H1 (cell line): ENCODE data around the gene MAML3. TPM values are rescaled to one million over a fixed set of nuclear protein-coding genes. Genes with fewer than 3 reads are reported as not detected.

ENCODE experiments used
- CTCF ChIA-PET: fragments of 300-600 bp; sonication (Branson Sonifier 250); formaldehyde crosslinking; loops from one replicate; lab custom pipeline; 2021; ENCODE audit not compliant: partially characterized antibody; lab: Charles Lee
- POLR2A ChIA-PET: fragments of 300-600 bp; sonication (Branson Sonifier 250); formaldehyde crosslinking; loops from one replicate; lab custom pipeline; 2021; ENCODE audit warnings: inconsistent platforms; ENCODE audit not compliant: partially characterized antibody; lab: Charles Lee
- DNase-seq, 2 experiments: peaks; one replicate each; pipeline versions ENCODE4 v3.0.0 to v3.0.0-alpha.2; 2010 to 2022; ENCODE audit warnings: low spot score in 2 of 2, low read depth in 1 of 2, mixed read lengths in 1 of 2
- FAIRE-seq: peaks from 2 replicates; lab custom pipeline; 2011; peaks lifted over from hg19 to GRCh38; lab: Jason Lieb, UNC
- H2AFZ ChIP-seq: 2 replicates; pipeline ENCODE4 v1.8.1; 2012; ENCODE audit warnings: low read length, inconsistent platforms
- H2AK5ac ChIP-seq: 2 replicates; pipeline ENCODE4 v1.6.1; 2013; ENCODE audit warnings: low read depth, low read length
- H2BK120ac ChIP-seq: replicated peaks from 2 replicates; pipeline ENCODE3; 2013; ENCODE audit warnings: low read depth, low read length, inconsistent platforms
- H2BK12ac ChIP-seq: 2 replicates; pipeline ENCODE4 v1.6.1; 2013; ENCODE audit warnings: low read depth, low read length
- H2BK15ac ChIP-seq: 2 replicates; pipeline ENCODE4 v1.6.1; 2013; ENCODE audit warnings: low read length
- H2BK20ac ChIP-seq: 2 replicates; pipeline ENCODE4 v1.6.1; 2013; ENCODE audit warnings: low read length
- H2BK5ac ChIP-seq: 2 replicates; pipeline ENCODE4 v1.6.1; 2013; ENCODE audit warnings: low read depth, low read length
- H3K14ac ChIP-seq: 2 replicates; pipeline ENCODE4 v1.6.1; 2013; ENCODE audit warnings: inconsistent platforms; ENCODE audit not compliant: insufficient read length
- H3K18ac ChIP-seq: 2 replicates; pipeline ENCODE4 v1.6.1; 2013; ENCODE audit warnings: low read length; ENCODE audit errors: extremely low read depth
- H3K23ac ChIP-seq: 2 replicates; pipeline ENCODE4 v1.6.1; 2013; ENCODE audit warnings: inconsistent platforms; ENCODE audit not compliant: insufficient read length
- H3K23me2 ChIP-seq: 2 replicates; pipeline ENCODE4 v1.6.1; 2013; ENCODE audit warnings: low read depth, low read length
- H3K27ac ChIP-seq: 2 replicates; pipeline ENCODE4 v1.6.1; 2011; ENCODE audit warnings: low read depth, low read length, inconsistent platforms
- H3K27me3 ChIP-seq, 4 experiments: replicated peaks in 1 of 4; 1 replicate in 1 of 4; 2 replicates in 3 of 4; pipeline versions ENCODE4 v1.6.1 to v1.8.1; 2011 to 2013; ENCODE audit warnings: low read length in 3 of 4, mild to moderate bottlenecking in 3 of 4, inconsistent platforms in 2 of 4, mixed read lengths in 2 of 4, moderate library complexity in 1 of 4; ENCODE audit not compliant: control insufficient read depth in 3 of 4, insufficient read depth in 3 of 4; ENCODE audit errors: extremely low read depth in 1 of 4
- H3K36me3 ChIP-seq, 4 experiments: 2 replicates each; pipeline versions ENCODE4 v1.6.1 to v1.8.1; 2011 to 2013; ENCODE audit warnings: mild to moderate bottlenecking in 4 of 4, low read length in 3 of 4, moderate library complexity in 2 of 4, control low read depth in 1 of 4, inconsistent platforms in 1 of 4; ENCODE audit not compliant: insufficient read depth in 4 of 4, control insufficient read depth in 2 of 4
- H3K4ac ChIP-seq: replicated peaks from 2 replicates; pipeline ENCODE3; 2013; ENCODE audit warnings: low read length, low read depth, mixed read lengths, inconsistent platforms; ENCODE audit not compliant: insufficient read length
- H3K4me1 ChIP-seq, 4 experiments: replicated peaks in 1 of 4; 1 replicate in 1 of 4; 2 replicates in 3 of 4; pipeline versions ENCODE4 v1.6.1 to v1.8.1; 2011 to 2013; ENCODE audit warnings: low read length in 3 of 4, inconsistent platforms in 2 of 4, mixed read lengths in 1 of 4; ENCODE audit not compliant: insufficient read depth in 4 of 4, control insufficient read depth in 3 of 4
- H3K4me2 ChIP-seq, 2 experiments: 2 replicates each; pipeline versions ENCODE4 v1.6.1 to v1.8.1; 2011 to 2013; ENCODE audit warnings: low read depth in 2 of 2, low read length in 2 of 2, control low read depth in 1 of 2, inconsistent platforms in 1 of 2, mild to moderate bottlenecking in 1 of 2; ENCODE audit not compliant: insufficient read depth in 1 of 2
- H3K4me3 ChIP-seq, 4 experiments: fragments of 200-600, 300-600 bp in 1 of 4; sonication (generic), shearing (Covaris generic), sonication (Bioruptor Twin) in 1 of 4; 2 replicates each; pipeline versions ENCODE4 v1.5.1 to v1.8.1; 2011 to 2016; ENCODE audit warnings: low read length in 4 of 4, low read depth in 3 of 4, control low read depth in 2 of 4, inconsistent platforms in 2 of 4, mild to moderate bottlenecking in 2 of 4, mixed read lengths in 1 of 4, moderate library complexity in 1 of 4; ENCODE audit not compliant: insufficient read depth in 2 of 4; ENCODE audit errors: extremely low read depth in 1 of 4
- H3K56ac ChIP-seq: replicated peaks from 2 replicates; pipeline ENCODE3; 2013; ENCODE audit warnings: low read depth, mild to moderate bottlenecking, mixed read lengths, low read length, inconsistent platforms; ENCODE audit not compliant: insufficient read length
- H3K79me1 ChIP-seq: 2 replicates; pipeline ENCODE4 v1.6.1; 2013; ENCODE audit warnings: low read depth, low read length, control low read depth
- H3K79me2 ChIP-seq, 2 experiments: 2 replicates each; pipeline versions ENCODE4 v1.6.1 to v1.8.1; 2012 to 2013; ENCODE audit warnings: low read length in 2 of 2, mild to moderate bottlenecking in 2 of 2, inconsistent platforms in 1 of 2; ENCODE audit not compliant: insufficient read depth in 2 of 2, control insufficient read depth in 1 of 2
- H3K9ac ChIP-seq, 4 experiments: replicated peaks in 1 of 4; 1 replicate in 1 of 4; 2 replicates in 3 of 4; pipeline versions ENCODE4 v1.6.1 to v1.8.1; 2011 to 2013; ENCODE audit warnings: low read depth in 3 of 4, low read length in 3 of 4, control low read depth in 2 of 4, mild to moderate bottlenecking in 2 of 4, moderate library complexity in 2 of 4, inconsistent platforms in 1 of 4; ENCODE audit errors: extremely low read depth in 1 of 4
- H3K9me3 ChIP-seq, 2 experiments: 2 replicates each; pipeline versions ENCODE4 v1.6.1 to v1.8.1; 2012 to 2013; ENCODE audit warnings: mild to moderate bottlenecking in 2 of 2, moderate library complexity in 2 of 2, control low read depth in 1 of 2, inconsistent platforms in 1 of 2, low read depth in 1 of 2, low read length in 1 of 2, mixed read lengths in 1 of 2; ENCODE audit not compliant: insufficient read depth in 2 of 2
- H4K20me1 ChIP-seq, 2 experiments: replicated peaks in 1 of 2; 2 replicates each; pipeline versions ENCODE3 to v1.8.1; 2011 to 2013; ENCODE audit warnings: inconsistent platforms in 2 of 2, low read length in 2 of 2, mild to moderate bottlenecking in 1 of 2; ENCODE audit not compliant: insufficient read depth in 2 of 2, control insufficient read depth in 1 of 2
- H4K5ac ChIP-seq: 2 replicates; pipeline ENCODE4 v1.6.1; 2013; ENCODE audit warnings: low read length, low read depth, mixed read lengths, inconsistent platforms; ENCODE audit not compliant: insufficient read length
- H4K8ac ChIP-seq: 2 replicates; pipeline ENCODE4 v1.8.0; 2013; ENCODE audit warnings: mild to moderate bottlenecking, moderate library complexity, low read length, inconsistent platforms; ENCODE audit not compliant: insufficient read depth; ENCODE audit errors: extremely low read depth
- H4K91ac ChIP-seq: replicated peaks from 2 replicates; pipeline ENCODE3; 2013; ENCODE audit warnings: low read length, mixed read lengths, inconsistent platforms; ENCODE audit not compliant: insufficient read length
- CREB1 ChIP-seq: IDR thresholded peaks from 2 replicates; pipeline ENCODE4 v1.6.1; 2012; ENCODE audit warnings: inconsistent platforms
- JUND ChIP-seq: IDR thresholded peaks from 2 replicates; pipeline ENCODE4 v1.6.1; 2011; ENCODE audit warnings: mild to moderate bottlenecking, improper control_type of control experiment, low read length
- KDM1A ChIP-seq: fragments of 200-600, 300-600 bp; sonication (generic); IDR thresholded peaks from 2 replicates; pipeline ENCODE4 v1.7.1; 2016; ENCODE audit warnings: mild to moderate bottlenecking, low read length, borderline replicate concordance
- KDM4A ChIP-seq: IDR thresholded peaks from one replicate; pipeline ENCODE4 v1.7.1; 2012; ENCODE audit warnings: low read depth, mild to moderate bottlenecking, moderate library complexity, low read length, inconsistent platforms; ENCODE audit not compliant: severe bottlenecking
- POLR2A ChIP-seq, 2 experiments: IDR thresholded peaks; 1 replicate in 1 of 2; 2 replicates in 1 of 2; pipeline ENCODE4 v1.6.1; 2011; ENCODE audit warnings: low read depth in 2 of 2, low read length in 2 of 2, mild to moderate bottlenecking in 2 of 2; ENCODE audit errors: control extremely low read depth in 1 of 2
- RFX5 ChIP-seq: IDR thresholded peaks from 2 replicates; pipeline ENCODE4 v1.6.1; 2011; ENCODE audit warnings: low read depth, low read length, improper control_type of control experiment, borderline replicate concordance
- RNF2 ChIP-seq: fragments of 200-900, 300-1000 bp; sonication (generic); IDR thresholded peaks from 2 replicates; pipeline ENCODE4 v1.7.1; 2016; ENCODE audit warnings: borderline replicate concordance, low read depth, mild to moderate bottlenecking, antibody characterized with exemption, low read length; ENCODE audit not compliant: poor library complexity, severe bottlenecking; ENCODE audit errors: missing control alignments
- SRF ChIP-seq: IDR thresholded peaks from 2 replicates; pipeline ENCODE4 v1.6.1; 2011; ENCODE audit warnings: mild to moderate bottlenecking, low read depth, low read length, moderate library complexity
- WGBS, 2 experiments: shearing (Covaris generic) in 1 of 2; methylation state at CpG; one replicate each; pipeline versions ENCODE4 v1.1.6 to v1.1.7; 2013 to 2015; ENCODE audit warnings: low lambda C conversion rate in 2 of 2, mixed read lengths in 2 of 2, inconsistent platforms in 1 of 2, low coverage in 1 of 2, missing lambda C conversion rate in 1 of 2; ENCODE audit not compliant: insufficient replicate concordance in 2 of 2, insufficient coverage in 1 of 2, insufficient read length in 1 of 2; ENCODE audit errors: extremely low coverage in 1 of 2, missing lambda C conversion rate in 1 of 2; 5-methylcytosine and 5-hydroxymethylcytosine counted together
- polyA plus RNA-seq, 7 experiments: library from polyadenylated mRNA; depleted of rRNA in 3 of 7; stranded (reverse) in 5 of 7; unstranded in 2 of 7; fragments of >200 nt in 5 of 7; fragments of 200-250 nt in 2 of 7; gene quantifications; 1 replicate in 5 of 7; 2 replicates in 1 of 7; 4 replicates in 1 of 7; pipeline versions ENCODE4 v1.2.1 to v1.2.3, GENCODE V29; 2011 to 2013; ENCODE audit warnings: missing spikeins in 2 of 7, mixed read lengths in 2 of 7
- total RNA-seq: library from RNA; stranded (reverse); fragmentation: NEBNext Ultra II Directional; extraction: Animal tissue kit (Norgen Biotek cat#: 25700); gene quantifications from 2 replicates; pipeline ENCODE4 v1.2.1, GENCODE V29; 2021
- TF ChIP-seq, protein P1 (sequence below): IDR thresholded peaks from 2 replicates; pipeline ENCODE4 v1.6.1; 2012; ENCODE audit warnings: inconsistent platforms
- TF ChIP-seq, protein P2 (sequence below): IDR thresholded peaks from 2 replicates; pipeline ENCODE4 v1.6.1; 2011; ENCODE audit warnings: low read length, improper control_type of control experiment
- TF ChIP-seq, protein P3 (sequence below): IDR thresholded peaks from 2 replicates; pipeline ENCODE4 v1.6.1; 2011; ENCODE audit warnings: low read depth, mild to moderate bottlenecking, low read length; ENCODE audit not compliant: insufficient read depth

The MAML3 gene
- total and polyA plus RNA-seq, 2 of the 8 experiments (the other 6 are each of a cell fraction or from before 2014, with no cell fraction given): 2.1 to 5.7 TPM

DNA sequence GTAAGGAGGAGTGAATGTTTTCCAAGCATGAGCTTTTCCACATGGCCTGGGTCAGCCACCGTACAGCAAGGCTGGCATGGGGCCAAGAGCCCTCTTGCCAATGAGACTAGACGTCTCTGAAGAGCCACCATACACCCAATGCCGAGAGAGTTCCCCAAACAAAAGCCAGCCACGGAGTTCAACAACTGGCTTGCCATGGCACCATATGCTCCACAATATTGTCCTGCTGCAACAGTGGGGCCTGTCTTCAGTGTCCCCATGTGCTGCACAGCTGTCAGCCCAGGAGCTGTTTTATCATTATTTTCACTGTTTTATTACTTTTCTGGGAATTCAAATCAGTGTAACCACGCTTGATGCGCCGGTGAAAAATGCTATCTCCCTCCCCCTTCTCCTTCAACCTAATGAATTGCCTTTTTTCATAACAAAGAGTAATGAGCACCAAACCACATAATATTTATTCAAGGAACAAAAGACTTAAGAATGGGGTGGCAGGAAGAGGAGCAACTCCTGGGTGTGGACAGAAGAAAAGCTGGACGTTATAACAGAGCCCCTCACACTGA lies 18.4 kb downstream of the MAML3 start:
- Histone ChIP-seq H3K79me2 (no peaks in the 10 kb centered on the region), H3K9me3 (no peaks in the 10 kb centered on the region; a peak in 1 of 4 replicates), H3K23ac (no peak overlapping the region), H2AK5ac (no peak overlapping the region), H2BK12ac (no peak overlapping the region; the same call in 1 of the 2 replicates), H3K9ac (no peak overlapping the region), H3K23me2 (no peaks in the 10 kb centered on the region), H3K18ac (no peak overlapping the region; the same call in 1 of the 2 replicates), H2BK120ac (no peak overlapping the region), H2AFZ (no peak overlapping the region), H3K14ac (no peak overlapping the region), H3K27me3 (no peaks in the 10 kb centered on the region), H4K91ac (no peak overlapping the region), H3K4ac (no peak overlapping the region), H4K8ac (no peak overlapping the region), H3K4me1 (peaks cover 0 to 14% (median 3%) of the 10 kb centered on the region in 4 experiments; a peak in 3 of 7 replicates), H3K4me2 (no peak overlapping the region; a peak in 1 of 4 replicates), H3K79me1 (no peaks in the 10 kb centered on the region; the same call in 1 of the 2 replicates), H4K20me1 (no peaks in the 10 kb centered on the region), H4K5ac (no peak overlapping the region), H2BK15ac (no peak overlapping the region), H3K4me3 (no peak overlapping the region), H2BK20ac (no peak overlapping the region), H2BK5ac (no peak overlapping the region), H3K36me3 (no peaks in the 10 kb centered on the region), H3K27ac (no peak overlapping the region), H3K56ac (no peak overlapping the region)
- DNase-seq (no peak), FAIRE-seq (no peak)
- ChIA-PET CTCF (interaction anchor here (1.0 to 1.1 kb wide), 2 partner anchors 12 to 179 kb away, joined by 3 read pairs; no protein-coding TSS in a partner anchor), POLR2A (interaction anchor here (0.6 kb wide), 1 partner anchor 17 kb away, joined by 3 read pairs; no protein-coding TSS in a partner anchor)
- WGBS, 2 experiments: 83% methylated on average over 8 of the region's 8 CpGs; no CpG with 5 or more reads in 1 of the 2 experiments
- TF ChIP-seq, protein P1, sequence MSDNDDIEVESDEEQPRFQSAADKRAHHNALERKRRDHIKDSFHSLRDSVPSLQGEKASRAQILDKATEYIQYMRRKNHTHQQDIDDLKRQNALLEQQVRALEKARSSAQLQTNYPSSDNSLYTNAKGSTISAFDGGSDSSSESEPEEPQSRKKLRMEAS: no peak
- TF ChIP-seq RNF2 (no peak), POLR2A (IDR thresholded peaks at IDR 0.05; ENCODE audit: control extremely low read depth in 1 of 2, low read depth in 2 of 2, low read length in 2 of 2) (no peak), KDM4A (no peak), CREB1 (no peak), RFX5 (no peak), JUND (no peak), SRF (no peak), KDM1A (no peak)
- TF ChIP-seq, protein P2, sequence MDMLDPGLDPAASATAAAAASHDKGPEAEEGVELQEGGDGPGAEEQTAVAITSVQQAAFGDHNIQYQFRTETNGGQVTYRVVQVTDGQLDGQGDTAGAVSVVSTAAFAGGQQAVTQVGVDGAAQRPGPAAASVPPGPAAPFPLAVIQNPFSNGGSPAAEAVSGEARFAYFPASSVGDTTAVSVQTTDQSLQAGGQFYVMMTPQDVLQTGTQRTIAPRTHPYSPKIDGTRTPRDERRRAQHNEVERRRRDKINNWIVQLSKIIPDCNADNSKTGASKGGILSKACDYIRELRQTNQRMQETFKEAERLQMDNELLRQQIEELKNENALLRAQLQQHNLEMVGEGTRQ: no peak
- TF ChIP-seq, protein P3, sequence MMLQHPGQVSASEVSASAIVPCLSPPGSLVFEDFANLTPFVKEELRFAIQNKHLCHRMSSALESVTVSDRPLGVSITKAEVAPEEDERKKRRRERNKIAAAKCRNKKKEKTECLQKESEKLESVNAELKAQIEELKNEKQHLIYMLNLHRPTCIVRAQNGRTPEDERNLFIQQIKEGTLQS: no peak
